AG04450 (cell line): ENCODE measurements around the gene SFMBT2. TPM values are rescaled to one million over a fixed set of nuclear protein-coding genes. Genes with fewer than 3 reads are reported as not detected.

Source experiments
- CTCF ChIA-PET: fragments of 300-600, 350-600 bp; formaldehyde crosslinking; extraction: SDS; loops from one replicate; lab custom pipeline; 2022; ENCODE audit warnings: antibody characterized with exemption, inconsistent platforms; lab: Charles Lee
- POLR2A ChIA-PET: fragments of 350-600 bp; formaldehyde crosslinking; extraction: SDS; loops from one replicate; lab custom pipeline; 2021; ENCODE audit warnings: antibody characterized with exemption, inconsistent platforms; lab: Yijun Ruan, JAX
- DNase-seq: peaks from one replicate; pipeline ENCODE4 v3.0.0-alpha.2; 2011; ENCODE audit warnings: low read depth, low spot score
- H3K27ac ChIP-seq: one replicate; pipeline ENCODE4 v1.5.1; 2012; ENCODE audit warnings: low read depth, low read length, control low read depth
- H3K27me3 ChIP-seq: one replicate; pipeline ENCODE4 v1.6.0; 2012; ENCODE audit warnings: low read length; ENCODE audit not compliant: control insufficient read depth, insufficient read depth
- H3K4me3 ChIP-seq: 2 replicates; pipeline ENCODE4 v1.5.1; 2011; ENCODE audit warnings: mild to moderate bottlenecking, low read depth, low read length, control low read depth
- H3K9me3 ChIP-seq: 2 replicates; pipeline ENCODE4 v1.5.1; 2012; ENCODE audit warnings: low read length; ENCODE audit not compliant: control insufficient read depth, insufficient read depth
- polyA plus RNA-seq: library from polyadenylated mRNA; depleted of rRNA; stranded (reverse); fragments of >200 nt; gene quantifications from 2 replicates; pipeline ENCODE4 v1.2.3, GENCODE V29; 2011
- TF ChIP-seq, protein P1 (sequence below): IDR thresholded peaks from 2 replicates; pipeline ENCODE4 v1.5.1; 2011; ENCODE audit warnings: low read depth, low read length, control low read depth, inconsistent platforms

Gene SFMBT2
- polyA plus RNA-seq, 1 experiment, result 1.4 TPM

DNA sequence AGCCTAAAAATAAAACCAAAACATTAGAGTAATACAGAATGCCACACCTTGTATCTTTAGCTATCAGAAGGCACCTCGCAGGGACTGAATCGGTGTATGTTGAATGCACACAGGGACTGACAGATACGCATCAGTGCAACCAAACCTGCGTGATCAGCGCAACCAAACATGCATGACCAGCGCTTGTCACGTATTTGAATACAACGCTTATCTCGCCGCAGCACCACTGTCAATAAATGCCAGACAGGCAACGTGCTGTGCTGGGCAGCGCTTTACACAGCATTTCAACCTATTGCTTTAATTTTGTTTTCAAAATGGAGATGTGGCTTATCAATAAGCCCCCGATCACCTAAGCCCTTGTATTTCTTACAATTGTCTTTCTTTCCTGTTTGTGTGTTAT lies 242.4 kb downstream of the SFMBT2 start:
- TF ChIP-seq, protein P1, sequence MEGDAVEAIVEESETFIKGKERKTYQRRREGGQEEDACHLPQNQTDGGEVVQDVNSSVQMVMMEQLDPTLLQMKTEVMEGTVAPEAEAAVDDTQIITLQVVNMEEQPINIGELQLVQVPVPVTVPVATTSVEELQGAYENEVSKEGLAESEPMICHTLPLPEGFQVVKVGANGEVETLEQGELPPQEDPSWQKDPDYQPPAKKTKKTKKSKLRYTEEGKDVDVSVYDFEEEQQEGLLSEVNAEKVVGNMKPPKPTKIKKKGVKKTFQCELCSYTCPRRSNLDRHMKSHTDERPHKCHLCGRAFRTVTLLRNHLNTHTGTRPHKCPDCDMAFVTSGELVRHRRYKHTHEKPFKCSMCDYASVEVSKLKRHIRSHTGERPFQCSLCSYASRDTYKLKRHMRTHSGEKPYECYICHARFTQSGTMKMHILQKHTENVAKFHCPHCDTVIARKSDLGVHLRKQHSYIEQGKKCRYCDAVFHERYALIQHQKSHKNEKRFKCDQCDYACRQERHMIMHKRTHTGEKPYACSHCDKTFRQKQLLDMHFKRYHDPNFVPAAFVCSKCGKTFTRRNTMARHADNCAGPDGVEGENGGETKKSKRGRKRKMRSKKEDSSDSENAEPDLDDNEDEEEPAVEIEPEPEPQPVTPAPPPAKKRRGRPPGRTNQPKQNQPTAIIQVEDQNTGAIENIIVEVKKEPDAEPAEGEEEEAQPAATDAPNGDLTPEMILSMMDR, result no peak
- Histone ChIP-seq H3K27ac (no peak overlapping the region), H3K27me3 (no peaks in the 10 kb centered on the region), H3K4me3 (no peak overlapping the region), H3K9me3 (peaks cover 9% of the 10 kb centered on the region; the same call in 1 of the 2 replicates)
- no peak for DNase-seq
- ChIA-PET POLR2A (interaction anchor here (0.6 kb wide), 1 partner anchor 561 kb away, joined by 3 read pairs; no protein-coding TSS in a partner anchor), CTCF (no interaction called here)

DNA sequence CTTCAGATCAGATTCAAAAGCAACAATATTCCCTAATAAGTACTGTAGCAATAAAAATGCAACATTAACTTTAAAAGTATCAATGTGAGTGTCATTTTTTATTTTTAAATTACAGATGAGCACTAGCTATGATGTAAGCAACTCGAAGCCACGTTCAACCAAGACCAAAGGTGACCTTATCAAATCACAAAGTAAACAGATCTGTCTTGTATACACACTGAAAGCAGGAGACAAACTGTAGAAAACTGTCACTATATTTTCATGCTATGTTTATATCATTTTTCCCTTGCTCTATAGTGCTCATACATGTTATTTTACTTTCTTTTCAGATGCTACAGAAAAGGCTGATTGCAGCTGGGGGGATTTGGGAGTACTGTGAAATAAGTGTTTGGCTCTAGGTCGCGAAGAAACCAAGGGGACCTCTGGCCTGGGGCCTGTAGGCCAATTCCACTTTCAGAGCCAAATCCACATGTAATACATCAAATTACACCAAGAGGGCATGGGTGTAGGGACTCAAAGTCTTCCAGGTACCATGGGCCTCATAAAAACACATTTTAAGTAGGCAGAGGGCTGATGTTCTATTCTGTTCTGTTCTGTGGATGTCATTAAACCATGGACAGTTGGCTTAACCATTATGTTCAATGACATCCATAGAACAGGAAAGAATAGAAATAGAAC lies 245.2 kb downstream of the SFMBT2 start:
- POLR2A ChIA-PET, result no interaction called here
- H3K27me3 ChIP-seq, result no peaks in the 10 kb centered on the region

DNA sequence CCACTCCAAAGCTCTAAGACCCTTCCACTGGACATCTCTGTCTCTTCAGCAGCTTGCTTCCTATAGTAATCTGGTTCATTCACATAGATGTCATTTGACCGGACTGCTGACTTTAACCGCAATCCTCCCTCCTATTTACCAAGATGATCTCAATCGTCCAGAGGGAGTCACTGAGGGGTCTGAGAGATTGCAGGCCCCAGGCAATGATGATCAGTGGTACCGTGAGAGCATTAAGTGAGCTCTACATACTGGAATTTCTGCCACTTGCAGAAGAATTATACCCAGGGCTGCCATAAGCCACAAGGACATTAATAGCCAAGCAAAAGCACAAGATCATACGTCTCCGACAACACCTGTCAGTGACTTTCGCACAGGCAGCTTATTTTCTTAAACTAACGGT lies 245.9 kb downstream of the SFMBT2 start:
- CTCF ChIA-PET, result no interaction called here
- Histone ChIP-seq H3K27ac (no peak overlapping the region), H3K9me3 (no peaks in the 10 kb centered on the region), H3K4me3 (no peak overlapping the region), H3K27me3 (no peaks in the 10 kb centered on the region)
- DNase-seq, result no peak
- POLR2A ChIA-PET, result no interaction called here
- TF ChIP-seq, protein P1, result no peak

More for the DNA sequence above, 245.2 kb downstream of the SFMBT2 start:
- Histone ChIP-seq H3K9me3 (peaks cover 4% of the 10 kb centered on the region; the same call in 1 of the 2 replicates), H3K27ac (no peak overlapping the region), H3K4me3 (no peak overlapping the region)
- TF ChIP-seq, protein P1, result no peak
- DNase-seq, result no peak
- CTCF ChIA-PET, result no interaction called here

DNA sequence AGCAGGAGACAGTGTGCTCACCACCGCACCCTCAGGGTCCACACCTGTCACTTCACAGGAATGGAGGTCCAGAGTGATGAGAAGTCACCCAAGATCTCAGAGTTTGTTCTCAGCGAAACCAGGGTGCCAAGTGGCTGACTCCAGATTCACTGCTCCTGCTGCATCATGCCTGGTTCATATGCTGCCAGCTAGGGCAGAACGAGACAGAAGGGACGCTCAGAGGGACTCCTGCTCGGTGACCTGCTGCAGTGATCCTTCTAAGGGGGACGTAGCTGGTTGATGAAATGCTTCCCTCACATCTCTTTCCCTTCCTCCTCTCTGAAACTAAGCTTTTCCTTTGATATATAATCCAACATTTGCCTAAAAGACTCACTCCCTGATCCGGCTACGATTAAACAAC lies 248.5 kb downstream of the SFMBT2 start:
- TF ChIP-seq, protein P1, result no peak
- Histone ChIP-seq H3K27me3 (no peaks in the 10 kb centered on the region), H3K9me3 (no peaks in the 10 kb centered on the region), H3K27ac (no peak overlapping the region), H3K4me3 (no peak overlapping the region)
- POLR2A ChIA-PET, result no interaction called here
- no peak for DNase-seq
- CTCF ChIA-PET, result no interaction called here

DNA sequence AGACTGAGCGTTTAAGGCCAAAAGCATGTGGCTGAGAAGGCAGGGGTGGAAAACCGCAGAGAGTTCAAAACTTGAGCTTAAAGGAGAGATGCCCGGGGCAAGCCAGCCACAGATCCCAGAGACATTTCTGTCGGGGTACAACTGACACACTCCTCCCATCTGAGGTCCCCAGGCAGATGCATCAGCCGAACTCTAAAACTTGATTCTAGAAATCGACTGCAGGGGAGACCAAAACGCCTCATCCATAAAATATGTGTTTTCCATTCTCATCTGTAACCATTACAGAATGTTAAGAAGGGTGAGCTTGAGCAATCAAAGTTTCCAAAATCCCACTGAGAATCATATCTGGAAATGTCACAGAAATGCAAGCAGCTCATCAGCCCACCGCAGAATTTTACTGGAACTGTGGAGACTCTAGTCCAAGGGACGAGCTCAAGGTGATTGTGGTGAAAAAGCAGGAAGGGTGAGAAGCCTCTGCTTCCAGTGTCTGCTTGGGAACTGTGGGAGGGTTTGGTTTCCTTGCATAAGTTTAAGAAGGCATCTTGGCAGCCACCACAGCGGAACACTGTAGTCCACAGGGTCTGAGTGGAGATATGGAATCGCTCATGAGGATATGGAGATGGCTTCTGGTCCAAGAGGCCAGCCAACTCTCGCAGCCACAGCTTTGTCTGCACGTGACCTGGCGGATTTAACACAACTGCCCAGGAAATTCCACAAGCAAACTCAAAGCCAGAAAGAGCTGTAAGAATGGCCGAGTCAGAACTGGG lies 249.2 kb downstream of the SFMBT2 start:
- TF ChIP-seq, protein P1, result no peak

More for the DNA sequence above, 249.2 kb downstream of the SFMBT2 start:
- ChIA-PET CTCF (no interaction called here), POLR2A (no interaction called here)
- Histone ChIP-seq H3K27me3 (no peaks in the 10 kb centered on the region), H3K4me3 (no peak overlapping the region), H3K9me3 (no peaks in the 10 kb centered on the region), H3K27ac (no peak overlapping the region)
- no peak for DNase-seq
